ENCODE data around the gene MED29. TPM values are rescaled to one million over a fixed set of nuclear protein-coding genes. Genes with fewer than 3 reads are reported as not detected.

The MED29 gene
- total and polyA plus RNA-seq, 2 of the 13 experiments (the other 11 are each of a cell fraction or from before 2014, with no cell fraction given): 14.0 to 19.7 TPM

DNA sequence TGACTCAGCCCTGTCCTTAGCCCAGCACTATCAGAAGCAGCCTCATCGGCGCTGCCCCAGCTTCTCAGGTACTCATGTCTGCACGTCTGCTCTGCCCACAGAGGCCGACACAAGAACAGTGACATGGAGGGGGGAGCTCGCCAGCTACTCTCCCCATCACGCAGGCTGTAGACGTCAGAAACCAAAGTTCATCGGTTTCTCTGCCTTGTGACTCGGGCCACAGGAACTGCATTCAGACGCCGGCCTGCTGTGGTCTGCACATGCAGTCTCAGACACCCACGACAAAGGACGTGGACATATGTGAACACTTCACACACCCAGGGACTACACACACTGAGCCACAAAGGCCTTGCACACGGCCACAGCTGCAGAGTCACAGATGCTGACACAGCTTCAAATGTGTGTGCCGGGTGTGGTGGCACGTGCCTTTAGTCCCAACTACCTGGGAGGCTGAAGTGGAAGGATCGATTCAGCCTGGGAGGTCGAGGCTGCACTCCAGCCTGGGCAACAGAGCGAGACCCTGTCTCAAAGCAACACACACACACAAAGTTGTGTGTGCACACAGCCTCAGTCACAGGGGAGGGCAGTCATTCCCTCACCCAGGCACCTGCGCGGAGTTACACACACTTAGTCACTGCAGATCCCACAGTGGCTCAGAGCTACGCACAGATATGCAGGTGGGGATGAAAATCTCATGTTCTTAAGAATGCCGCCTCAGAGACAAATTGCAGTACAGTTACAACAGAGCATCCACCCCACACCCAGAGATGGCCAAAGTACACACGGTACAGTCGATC lies 10.6 kb downstream of the MED29 start (continued):
- TF ChIP-seq, protein P1, sequence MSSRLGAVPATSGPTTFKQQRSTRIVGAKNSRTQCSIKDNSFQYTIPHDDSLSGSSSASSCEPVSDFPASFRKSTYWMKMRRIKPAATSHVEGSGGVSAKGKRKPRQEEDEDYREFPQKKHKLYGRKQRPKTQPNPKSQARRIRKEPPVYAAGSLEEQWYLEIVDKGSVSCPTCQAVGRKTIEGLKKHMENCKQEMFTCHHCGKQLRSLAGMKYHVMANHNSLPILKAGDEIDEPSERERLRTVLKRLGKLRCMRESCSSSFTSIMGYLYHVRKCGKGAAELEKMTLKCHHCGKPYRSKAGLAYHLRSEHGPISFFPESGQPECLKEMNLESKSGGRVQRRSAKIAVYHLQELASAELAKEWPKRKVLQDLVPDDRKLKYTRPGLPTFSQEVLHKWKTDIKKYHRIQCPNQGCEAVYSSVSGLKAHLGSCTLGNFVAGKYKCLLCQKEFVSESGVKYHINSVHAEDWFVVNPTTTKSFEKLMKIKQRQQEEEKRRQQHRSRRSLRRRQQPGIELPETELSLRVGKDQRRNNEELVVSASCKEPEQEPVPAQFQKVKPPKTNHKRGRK (CRISPR knock-in tag; IDR thresholded peaks at IDR 0.05): no peak; the same call in 1 of the 2 replicates
- TF ChIP-seq KMT2A (CRISPR knock-in tag; IDR thresholded peaks at IDR 0.05) (peak; percentile 62; the same call in 1 of the 2 replicates), RCOR2 (CRISPR knock-in tag; IDR thresholded peaks at IDR 0.05) (peak; percentile 66), PAXIP1 (CRISPR knock-in tag; conservative IDR thresholded peaks at IDR 0.05) (peak; percentile 94), CREM (IDR thresholded peaks at IDR 0.05) (peak; percentile 89), CREM (CRISPR knock-in tag; IDR thresholded peaks at IDR 0.05) (no peak), ZFP90 (CRISPR knock-in tag; IDR thresholded peaks at IDR 0.05; ENCODE audit: borderline replicate concordance) (no peak; the same call in 1 of the 2 replicates), TRIM22 (IDR thresholded peaks at IDR 0.05) (no peak), ZBTB40 (IDR thresholded peaks at IDR 0.05) (no peak), ZBTB40 (CRISPR knock-in tag; IDR thresholded peaks at IDR 0.05) (peak; percentile 94), ELF1 (CRISPR knock-in tag; IDR thresholded peaks at IDR 0.05) (peak; percentile 61), ZNF562 (CRISPR knock-in tag; IDR thresholded peaks at IDR 0.05; ENCODE audit: borderline replicate concordance) (no peak), MXD1 (CRISPR knock-in tag; IDR thresholded peaks at IDR 0.05) (peak; percentile 70)

Data from HepG2 (cell line).